H1 (cell line): ENCODE results near the gene CACNA2D3.

Experiments
- CTCF ChIP-seq, 3 experiments: IDR thresholded peaks; 1 replicate in 2 of 3; 2 replicates in 1 of 3; pipeline versions ENCODE4 v1.5.1 to v1.6.1; 2011; ENCODE audit warnings: low read length in 3 of 3, mild to moderate bottlenecking in 3 of 3, inconsistent platforms in 2 of 3, low read depth in 1 of 3, moderate library complexity in 1 of 3; ENCODE audit not compliant: insufficient read depth in 1 of 3; ENCODE audit errors: control extremely low read depth in 1 of 3
- GTF2F1 ChIP-seq: IDR thresholded peaks from 2 replicates; pipeline ENCODE4 v1.6.1; 2012; ENCODE audit warnings: low read depth, low read length, improper control_type of control experiment, borderline replicate concordance
- HDAC2 ChIP-seq, 2 experiments: fragments of 300-600 bp in 1 of 2; sonication (generic) in 1 of 2; IDR thresholded peaks; 2 replicates each; pipeline ENCODE4 v1.6.1; 2011 to 2012; ENCODE audit warnings: low read depth in 2 of 2, low read length in 2 of 2, mild to moderate bottlenecking in 2 of 2, moderate library complexity in 2 of 2, borderline replicate concordance in 1 of 2, inconsistent platforms in 1 of 2
- JUN ChIP-seq: IDR thresholded peaks from 2 replicates; pipeline ENCODE4 v1.6.1; 2011; ENCODE audit warnings: low read depth, mild to moderate bottlenecking, improper control_type of control experiment, low read length
- KDM1A ChIP-seq: fragments of 200-600, 300-600 bp; sonication (generic); IDR thresholded peaks from 2 replicates; pipeline ENCODE4 v1.7.1; 2016; ENCODE audit warnings: mild to moderate bottlenecking, low read length, borderline replicate concordance
- KDM5A ChIP-seq: fragments of 200-600 bp; IDR thresholded peaks from 2 replicates; pipeline ENCODE4 v1.7.1; 2012; ENCODE audit warnings: mild to moderate bottlenecking, low read length, inconsistent platforms, mixed read lengths
- MAFK ChIP-seq: IDR thresholded peaks from 2 replicates; pipeline ENCODE4 v1.6.1; 2012; ENCODE audit warnings: low read depth, mild to moderate bottlenecking, improper control_type of control experiment, low read length
- MAX ChIP-seq: IDR thresholded peaks from 2 replicates; pipeline ENCODE4 v1.6.1; 2012; ENCODE audit warnings: inconsistent platforms
- POLR2A ChIP-seq, 2 experiments: IDR thresholded peaks; 1 replicate in 1 of 2; 2 replicates in 1 of 2; pipeline ENCODE4 v1.6.1; 2011; ENCODE audit warnings: low read depth in 2 of 2, low read length in 2 of 2, mild to moderate bottlenecking in 2 of 2; ENCODE audit errors: control extremely low read depth in 1 of 2
- POLR2AphosphoS5 ChIP-seq: IDR thresholded peaks from 2 replicates; pipeline ENCODE4 v1.6.1; 2011; ENCODE audit warnings: low read depth, low read length
- SP4 ChIP-seq: IDR thresholded peaks from 2 replicates; pipeline ENCODE4 v1.6.1; 2012; ENCODE audit warnings: low read length, inconsistent platforms

- TF ChIP-seq CTCF (IDR thresholded peaks at IDR 0.05; ENCODE audit: control extremely low read depth in 1 of 3, insufficient read depth in 1 of 3, low read depth in 1 of 3, low read length in 3 of 3), result no peak
- no peak for TF ChIP-seq KDM1A
- TF ChIP-seq MAX, result no peak
- no peak for TF ChIP-seq MAFK
- TF ChIP-seq GTF2F1, result no peak
- no peak for TF ChIP-seq JUN
- TF ChIP-seq POLR2AphosphoS5, result no peak
- TF ChIP-seq KDM5A, result no peak
- TF ChIP-seq POLR2A (IDR thresholded peaks at IDR 0.05; ENCODE audit: control extremely low read depth in 1 of 2, low read depth in 2 of 2, low read length in 2 of 2), result no peak
- no peak for TF ChIP-seq SP4
- TF ChIP-seq HDAC2 (IDR thresholded peaks at IDR 0.05; ENCODE audit: borderline replicate concordance in 1 of 2, low read depth in 2 of 2, low read length in 2 of 2), result no peak
These were observed 445.6 kb downstream of the CACNA2D3 start for GRCh38 chr3:54567949-54568348.
